Mammary epithelial cell (primary cell): ENCODE data around the gene EFCAB6.

Experiments used
- EZH2 ChIP-seq: IDR thresholded peaks from 2 replicates; pipeline ENCODE4 v1.6.1; 2012; ENCODE audit warnings: low read length, inconsistent platforms, borderline replicate concordance
- TF ChIP-seq, protein P1 (sequence below), 2 donors: IDR thresholded peaks in 1 of 2; conservative IDR thresholded peaks in 1 of 2; 2 replicates each; pipeline ENCODE4 v1.5.1; 2011 to 2012; ENCODE audit warnings: inconsistent platforms in 2 of 2, low read length in 2 of 2, mild to moderate bottlenecking in 2 of 2, control low read depth in 1 of 2, low read depth in 1 of 2; ENCODE audit not compliant: insufficient read depth in 1 of 2; ENCODE audit errors: extremely low read depth in 1 of 2

DNA sequence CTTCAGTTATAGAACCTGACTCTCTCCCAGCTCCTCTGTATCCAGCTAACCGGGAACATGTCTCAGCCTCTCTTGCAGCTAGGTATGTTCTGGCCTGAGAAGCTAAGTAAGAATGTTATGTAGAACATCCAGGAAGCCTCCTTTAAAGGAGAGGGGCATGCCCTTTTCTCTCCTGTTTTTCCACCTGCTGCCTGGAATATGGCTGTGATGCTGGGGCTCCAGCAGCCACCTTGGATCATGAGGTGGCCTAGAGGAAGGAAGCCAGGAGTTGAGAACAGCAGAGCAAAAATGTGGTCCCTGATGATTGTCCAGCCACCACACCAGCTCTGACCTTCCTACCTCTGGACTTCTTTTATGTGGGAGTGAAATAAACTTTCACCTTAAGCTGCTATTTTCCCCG lies 282.6 kb downstream of the EFCAB6 start:
- TF ChIP-seq, protein P1, sequence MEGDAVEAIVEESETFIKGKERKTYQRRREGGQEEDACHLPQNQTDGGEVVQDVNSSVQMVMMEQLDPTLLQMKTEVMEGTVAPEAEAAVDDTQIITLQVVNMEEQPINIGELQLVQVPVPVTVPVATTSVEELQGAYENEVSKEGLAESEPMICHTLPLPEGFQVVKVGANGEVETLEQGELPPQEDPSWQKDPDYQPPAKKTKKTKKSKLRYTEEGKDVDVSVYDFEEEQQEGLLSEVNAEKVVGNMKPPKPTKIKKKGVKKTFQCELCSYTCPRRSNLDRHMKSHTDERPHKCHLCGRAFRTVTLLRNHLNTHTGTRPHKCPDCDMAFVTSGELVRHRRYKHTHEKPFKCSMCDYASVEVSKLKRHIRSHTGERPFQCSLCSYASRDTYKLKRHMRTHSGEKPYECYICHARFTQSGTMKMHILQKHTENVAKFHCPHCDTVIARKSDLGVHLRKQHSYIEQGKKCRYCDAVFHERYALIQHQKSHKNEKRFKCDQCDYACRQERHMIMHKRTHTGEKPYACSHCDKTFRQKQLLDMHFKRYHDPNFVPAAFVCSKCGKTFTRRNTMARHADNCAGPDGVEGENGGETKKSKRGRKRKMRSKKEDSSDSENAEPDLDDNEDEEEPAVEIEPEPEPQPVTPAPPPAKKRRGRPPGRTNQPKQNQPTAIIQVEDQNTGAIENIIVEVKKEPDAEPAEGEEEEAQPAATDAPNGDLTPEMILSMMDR (conservative IDR thresholded peaks at IDR 0.05 in 1 of 2, IDR thresholded peaks at IDR 0.05 in 1 of 2; ENCODE audit: extremely low read depth in 1 of 2, insufficient read depth in 1 of 2, low read depth in 1 of 2, low read length in 2 of 2): no peak
- no peak for TF ChIP-seq EZH2
